ENCODE data around the gene NDUFS7. TPM values are rescaled to one million over a fixed set of nuclear protein-coding genes. Genes with fewer than 3 reads are reported as not detected.

The NDUFS7 gene
- total RNA-seq, 2 experiments from 2014 or later = 107 to 109 TPM

DNA sequence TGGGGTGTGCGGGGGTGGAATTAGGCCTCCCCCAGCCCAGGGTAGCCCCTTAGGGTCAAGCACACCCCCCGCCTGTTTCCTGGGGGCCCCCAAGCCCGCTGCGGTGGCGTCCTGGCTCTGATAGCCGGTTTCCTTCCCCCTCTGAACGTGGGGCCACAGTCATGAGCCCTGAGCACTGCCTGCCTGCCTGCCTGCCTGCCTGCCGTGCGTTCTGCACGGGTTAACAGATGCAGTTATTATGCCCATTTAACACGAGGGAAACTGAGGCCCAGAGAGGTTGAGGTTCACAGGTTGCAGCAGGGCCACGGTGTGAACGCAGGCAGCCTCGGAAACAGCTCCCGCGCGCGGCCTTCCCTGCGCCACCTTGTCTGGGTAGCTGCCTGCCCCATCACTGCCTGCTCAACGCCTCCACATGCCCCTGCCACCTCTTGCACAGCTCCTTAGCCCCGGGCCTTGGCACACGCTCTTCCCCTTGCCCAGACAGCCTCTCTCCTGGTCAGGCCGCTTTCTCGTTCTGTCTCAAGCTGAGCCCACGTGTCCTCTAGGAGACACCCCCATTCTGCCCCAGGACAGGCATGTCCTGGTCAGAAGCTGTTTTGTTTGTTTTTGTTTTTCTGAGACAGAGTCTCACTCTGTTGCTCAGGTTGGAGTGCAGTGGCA, 18.8 kb downstream of the NDUFS7 start:
- CTCF ChIA-PET = interaction anchor here (1.0 kb wide), 1 partner anchor 146 kb away, joined by 3 read pairs; no protein-coding TSS in a partner anchor
- H3K9me3 Mint-ChIP-seq = no peaks in the 10 kb centered on the region
- no peaks in the 10 kb centered on the region for H3K36me3 Mint-ChIP-seq (ENCODE audit: low read depth)
- H3K4me1 Mint-ChIP-seq = peaks cover 19% of the 10 kb centered on the region
- H3K27ac Mint-ChIP-seq = no peak overlapping the region
- DNase-seq = no peak
- POLR2A ChIA-PET = interaction anchor here (1.0 to 3.2 kb wide), 2 partner anchors 129 to 133 kb away, joined by 3 to 10 read pairs; partner anchors contain the start of gene CIRBP
- H3K27me3 Mint-ChIP-seq = peaks cover 8% of the 10 kb centered on the region
- peak overlapping the region; percentile 46 for H3K4me3 Mint-ChIP-seq

DNA sequence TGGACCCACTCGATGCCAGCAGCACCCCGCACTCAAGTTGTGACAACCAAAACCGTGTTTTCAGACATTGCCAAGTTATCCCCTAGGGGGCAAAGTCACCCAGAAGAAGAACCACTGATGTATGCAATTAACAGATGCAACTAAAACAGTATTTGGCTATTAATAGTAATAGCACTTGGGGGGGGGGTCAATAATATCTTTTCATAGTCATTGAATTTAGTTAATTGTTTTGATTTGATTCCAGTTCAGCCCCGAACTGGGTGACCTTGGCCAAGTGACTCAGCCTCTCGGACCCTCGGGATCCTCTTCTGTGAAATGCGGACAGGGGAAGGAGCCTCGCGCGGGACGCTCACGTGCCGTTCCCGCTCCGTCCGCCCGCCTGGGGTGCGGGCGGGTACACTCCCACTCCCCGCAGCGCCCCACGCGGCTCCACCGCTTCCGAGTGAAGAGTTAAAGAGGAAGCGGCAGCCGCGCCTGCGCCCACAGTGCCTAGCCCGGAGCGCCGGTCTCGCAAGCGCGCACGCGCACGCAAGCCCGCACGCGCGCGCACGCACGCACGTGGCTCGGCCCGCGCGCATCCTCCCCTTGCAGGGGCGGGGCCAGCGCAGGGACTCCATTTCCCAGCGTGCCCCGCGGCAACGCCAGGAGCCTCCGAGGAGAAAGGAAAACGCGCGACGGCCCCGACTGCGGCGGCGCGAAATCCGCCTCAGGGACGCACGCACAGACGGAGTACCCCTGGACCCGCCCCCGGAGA, 23.2 kb downstream of the NDUFS7 start:
- Mint-ChIP-seq H3K4me3 (peak overlapping the region; percentile 75), H3K36me3 (ENCODE audit: low read depth) (peaks cover 26% of the 10 kb centered on the region), H3K27ac (peak overlapping the region; percentile 78), H3K9me3 (no peaks in the 10 kb centered on the region), H3K27me3 (peaks cover 8% of the 10 kb centered on the region), H3K4me1 (peaks cover 48% of the 10 kb centered on the region)
- ChIA-PET POLR2A (no interaction called here), CTCF (no interaction called here)
- peak; percentile 100 for DNase-seq

GRCh38 chr19:1407528-1408299, 24.0 kb downstream of the NDUFS7 start, which contains the start of gene DAZAP1:
TSS of gene DAZAP1 (plus strand) at chr19:1407586. CDS start at chr19:1407774, 188 bp downstream.
- Mint-ChIP-seq H3K27ac (peak within 1 kb of the TSS; percentile 96), H3K27me3 (peaks cover 5% of the 10 kb centered on the region), H3K36me3 (ENCODE audit: low read depth) (peaks cover 28% of the 10 kb centered on the region), H3K4me1 (peaks cover 52% of the 10 kb centered on the region), H3K9me3 (no peaks in the 10 kb centered on the region), H3K4me3 (peak within 1 kb of the TSS; percentile 92)
- no peak for DNase-seq
- CTCF ChIA-PET = interaction anchor here (1.3 kb wide), 1 partner anchor 163 kb away, joined by 4 read pairs; no protein-coding TSS in a partner anchor
- POLR2A ChIA-PET = interaction anchor here (1.0 to 1.7 kb wide), 2 partner anchors 31 to 139 kb away, joined by 3 to 5 read pairs; partner anchors contain the start of genes CIRBP and RPS15

DNA sequence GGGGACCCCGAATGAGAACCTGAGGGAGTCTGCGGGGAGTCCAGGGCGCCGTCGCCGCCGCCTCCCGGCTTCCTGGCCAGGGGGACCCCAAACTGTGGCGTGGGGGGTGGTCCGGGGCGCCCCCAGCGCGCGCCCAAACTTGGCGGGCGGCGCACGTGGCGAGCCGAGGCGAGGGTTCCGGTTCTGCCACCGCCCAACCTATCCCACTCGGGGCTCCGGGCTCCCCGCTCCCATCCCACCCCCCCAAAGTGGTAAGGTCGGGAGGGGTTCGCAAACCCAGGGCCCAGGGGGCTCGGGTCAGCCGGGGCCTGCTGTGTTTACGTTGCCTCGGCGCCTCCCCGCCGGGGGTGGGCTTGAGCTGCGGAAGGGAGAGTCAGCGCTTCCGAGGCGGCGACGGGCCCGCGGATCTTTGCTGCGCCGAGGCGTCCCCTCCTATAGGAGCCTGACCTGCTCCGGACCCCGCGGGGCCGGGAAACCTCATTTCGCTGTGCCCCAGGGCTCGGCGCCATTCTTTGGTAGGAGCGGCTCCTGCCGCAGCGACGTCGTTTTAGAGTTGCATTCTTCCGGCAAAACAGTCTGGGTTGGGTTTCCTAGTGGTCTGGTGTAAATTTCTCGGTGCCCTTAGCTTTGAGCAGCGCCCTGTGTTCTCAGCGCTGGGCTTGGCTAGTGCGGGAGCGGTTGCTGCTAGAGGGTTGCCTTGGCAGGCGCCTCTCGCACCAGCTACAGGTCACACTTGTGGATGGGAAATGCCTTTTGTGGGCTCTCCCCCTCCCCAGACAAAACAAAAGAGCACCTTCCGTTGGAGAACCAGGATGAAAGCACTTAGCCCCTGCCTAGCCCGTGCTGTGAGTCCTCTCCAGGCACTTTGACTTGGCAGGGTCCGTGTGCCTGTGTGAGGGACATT, 24.8 kb downstream of the NDUFS7 start:
- ChIA-PET CTCF (interaction anchor here (0.8 to 1.3 kb wide), 2 partner anchors 137 to 164 kb away, joined by 3 to 4 read pairs; no protein-coding TSS in a partner anchor), POLR2A (interaction anchor here (0.7 to 1.7 kb wide), 10 partner anchors 12 to 748 kb away, joined by 3 to 10 read pairs (median 3); partner anchors contain the start of genes CIRBP, RPS15 and UQCR11)
- DNase-seq = peak; percentile 67
- no peaks in the 10 kb centered on the region for H3K9me3 Mint-ChIP-seq
- peaks cover 29% of the 10 kb centered on the region for H3K36me3 Mint-ChIP-seq (ENCODE audit: low read depth)
- H3K27me3 Mint-ChIP-seq = no peaks in the 10 kb centered on the region
- H3K4me3 Mint-ChIP-seq = peak overlapping the region; percentile 92
- H3K4me1 Mint-ChIP-seq = peaks cover 57% of the 10 kb centered on the region
- H3K27ac Mint-ChIP-seq = peak overlapping the region; percentile 96

GRCh38 chr19:1409204-1410005, 25.7 kb downstream of the NDUFS7 start:
- no peak for DNase-seq
- Mint-ChIP-seq H3K36me3 (ENCODE audit: low read depth) (peaks cover 30% of the 10 kb centered on the region), H3K4me3 (peak overlapping the region; percentile 92), H3K9me3 (no peaks in the 10 kb centered on the region), H3K4me1 (peaks cover 58% of the 10 kb centered on the region), H3K27ac (peak overlapping the region; percentile 96), H3K27me3 (no peaks in the 10 kb centered on the region)
- ChIA-PET CTCF (interaction anchor here (0.8 to 1.3 kb wide), 2 partner anchors 138 to 165 kb away, joined by 3 to 4 read pairs; no protein-coding TSS in a partner anchor), POLR2A (interaction anchor here (0.6 to 1.7 kb wide), 14 partner anchors 10 to 748 kb away, joined by 3 to 10 read pairs (median 3); partner anchors contain the start of genes CIRBP and RPS15)

GRCh38 chr19:1410136-1410786, 26.6 kb downstream of the NDUFS7 start:
- no peaks in the 10 kb centered on the region for H3K27me3 Mint-ChIP-seq
- peak; percentile 41 for DNase-seq
- CTCF ChIA-PET = no interaction called here
- POLR2A ChIA-PET = interaction anchor here (0.6 to 1.7 kb wide), 8 partner anchors 9 to 445 kb away, joined by 3 to 10 read pairs (median 4); partner anchors contain the start of gene CIRBP
- H3K36me3 Mint-ChIP-seq (ENCODE audit: low read depth) = peaks cover 30% of the 10 kb centered on the region
- no peaks in the 10 kb centered on the region for H3K9me3 Mint-ChIP-seq
- peaks cover 63% of the 10 kb centered on the region for H3K4me1 Mint-ChIP-seq
- H3K4me3 Mint-ChIP-seq = peak overlapping the region; percentile 92
- peak overlapping the region; percentile 96 for H3K27ac Mint-ChIP-seq

DNA sequence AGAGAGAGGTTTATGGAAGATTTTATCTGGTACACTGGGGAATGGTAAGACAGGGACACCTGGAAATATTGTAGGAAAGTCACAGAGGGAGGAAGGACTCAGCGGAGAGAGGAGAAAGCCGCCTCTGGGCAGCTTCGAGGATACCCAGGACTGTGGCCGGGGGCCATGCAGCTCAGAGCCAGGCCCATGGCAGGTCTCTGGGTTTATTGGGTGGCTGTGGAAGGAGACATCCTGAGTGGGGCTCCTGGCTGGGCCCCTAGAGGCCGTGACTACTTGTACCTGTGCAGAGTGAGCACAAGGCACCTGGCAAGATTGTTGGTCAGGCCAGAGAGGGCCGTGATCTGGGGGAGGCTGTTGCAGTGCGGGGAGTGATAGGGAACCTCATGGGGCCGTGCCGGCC, 27.1 kb downstream of the NDUFS7 start:
- Mint-ChIP-seq H3K36me3 (ENCODE audit: low read depth) (peaks cover 34% of the 10 kb centered on the region), H3K27ac (peak overlapping the region; percentile 96), H3K27me3 (no peaks in the 10 kb centered on the region), H3K9me3 (no peaks in the 10 kb centered on the region), H3K4me3 (peak overlapping the region; percentile 92), H3K4me1 (peaks cover 68% of the 10 kb centered on the region)
- no peak for DNase-seq
- POLR2A ChIA-PET = interaction anchor here (1.0 to 1.4 kb wide), 3 partner anchors 8 to 383 kb away, joined by 3 to 4 read pairs (median 4); no protein-coding TSS in a partner anchor
- CTCF ChIA-PET = no interaction called here

GRCh38 chr19:1411255-1412191, 27.8 kb downstream of the NDUFS7 start:
- POLR2A ChIA-PET = interaction anchor here (0.6 to 1.6 kb wide), 4 partner anchors 25 to 384 kb away, joined by 3 to 8 read pairs (median 4); partner anchors contain the start of gene CIRBP
- peak; percentile 74 for DNase-seq

DNA sequence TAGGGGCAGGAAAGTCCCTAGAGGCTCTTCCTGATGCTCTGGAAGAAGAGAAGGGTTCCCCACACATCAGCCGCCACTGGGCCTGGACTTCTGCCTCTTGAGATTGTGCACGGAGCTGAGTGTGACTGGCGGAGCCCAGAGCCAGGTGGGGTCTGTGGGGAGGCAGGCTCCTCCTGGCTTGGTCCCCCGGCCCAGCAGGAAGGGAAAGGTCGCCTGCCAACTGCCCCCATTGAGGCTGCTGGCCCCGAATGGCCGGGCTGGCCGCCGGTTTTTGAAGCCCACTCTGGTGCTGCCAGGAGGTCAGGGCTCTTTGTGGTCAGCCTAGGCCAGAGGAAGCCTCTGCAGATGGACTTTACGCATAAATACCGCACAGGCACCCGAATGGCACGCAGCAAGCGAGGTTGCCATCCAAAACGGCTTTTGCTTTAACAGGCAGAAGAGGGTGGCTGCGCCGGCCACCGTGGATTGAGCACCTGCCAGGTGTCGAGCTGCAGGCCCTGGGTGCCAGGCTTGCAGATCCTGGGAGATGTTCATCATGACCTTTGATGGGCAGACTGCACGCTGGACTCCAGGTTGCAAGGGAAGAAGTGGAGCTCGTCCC, 28.7 kb downstream of the NDUFS7 start:
- H3K9me3 Mint-ChIP-seq = no peaks in the 10 kb centered on the region
- H3K36me3 Mint-ChIP-seq (ENCODE audit: low read depth) = peaks cover 39% of the 10 kb centered on the region
- H3K27me3 Mint-ChIP-seq = no peaks in the 10 kb centered on the region
- H3K4me3 Mint-ChIP-seq = no peak overlapping the region
- POLR2A ChIA-PET = interaction anchor here (0.5 to 1.6 kb wide), 6 partner anchors 24 to 220 kb away, joined by 3 to 8 read pairs (median 3); partner anchors contain the start of gene CIRBP
- DNase-seq = no peak
- H3K27ac Mint-ChIP-seq = peak overlapping the region; percentile 96
- peaks cover 66% of the 10 kb centered on the region for H3K4me1 Mint-ChIP-seq
- CTCF ChIA-PET = interaction anchor here (1.4 to 2.1 kb wide), 2 partner anchors 33 to 168 kb away, joined by 3 to 7 read pairs; no protein-coding TSS in a partner anchor

More at GRCh38 chr19:1411255-1412191, 27.8 kb downstream of the NDUFS7 start:
- Mint-ChIP-seq H3K4me1 (peaks cover 71% of the 10 kb centered on the region), H3K27ac (peak overlapping the region; percentile 96), H3K9me3 (no peaks in the 10 kb centered on the region), H3K4me3 (peak overlapping the region; percentile 35), H3K36me3 (ENCODE audit: low read depth) (peaks cover 35% of the 10 kb centered on the region), H3K27me3 (no peaks in the 10 kb centered on the region)
- CTCF ChIA-PET = interaction anchor here (0.6 kb wide), 1 partner anchor 79 kb away, joined by 3 read pairs; the partner anchor contains the start of gene REEP6
